OCI-LY7 (cell line): ENCODE results near the gene TICAM1. TPM values are rescaled to one million over a fixed set of nuclear protein-coding genes. Genes with fewer than 3 reads are reported as not detected.
"Not testable (repeated sequence)": the region's sequence is repeated elsewhere in the genome, so short reads cannot be mapped to it uniquely, and the experiment has no call there.

ENCODE experiments used
- BruUV-seq: library from RNA; stranded (reverse); fragments of 400-500 nt; replicated peaks from 2 replicates; lab custom pipeline; 2021; lab: Mats Ljungman, UMichigan
- CTCF ChIA-PET: fragments of 300-600 bp; sonication (Branson Sonifier 250); formaldehyde crosslinking; loops from one replicate; lab custom pipeline; 2022; ENCODE audit warnings: antibody characterized with exemption; ENCODE audit not compliant: unreplicated experiment; lab: Charles Lee
- POLR2A ChIA-PET: fragments of 300-600 bp; sonication (Branson Sonifier 250); formaldehyde crosslinking; loops from one replicate; lab custom pipeline; 2022; ENCODE audit warnings: antibody characterized with exemption; lab: Charles Lee
- DNase-seq: peaks from one replicate; pipeline ENCODE4 v3.0.0-alpha.2; 2015; ENCODE audit warnings: low spot score
- H2AFZ ChIP-seq: fragments of 200-600 bp; sonication (generic), shearing (Covaris generic); 2 replicates; pipeline ENCODE4 v1.6.1; 2014; ENCODE audit warnings: mild to moderate bottlenecking, antibody characterized with exemption, low read length, moderate library complexity
- H3K27ac ChIP-seq: fragments of 200-600 bp; sonication (generic); 2 replicates; pipeline ENCODE4 v1.5.1; 2014; ENCODE audit warnings: mixed run types, low read depth, mild to moderate bottlenecking, moderate library complexity, low read length, inconsistent platforms; ENCODE audit not compliant: poor library complexity, severe bottlenecking
- H3K36me3 ChIP-seq: fragments of 200-600 bp; sonication (generic); 2 replicates; pipeline ENCODE4 v1.6.1; 2014; ENCODE audit warnings: mild to moderate bottlenecking, antibody characterized with exemption, low read length, moderate library complexity, mixed read lengths; ENCODE audit not compliant: insufficient read depth
- H3K4me1 ChIP-seq: fragments of 200-600 bp; sonication (generic); 2 replicates; pipeline ENCODE4 v1.5.1; 2014; ENCODE audit warnings: mild to moderate bottlenecking, low read length; ENCODE audit not compliant: insufficient read depth, poor library complexity, severe bottlenecking
- H3K4me2 ChIP-seq: fragments of 200-600 bp; sonication (generic); 2 replicates; pipeline ENCODE4 v1.6.1; 2014; ENCODE audit warnings: mild to moderate bottlenecking, low read length
- H3K4me3 ChIP-seq: fragments of 200-600 bp; sonication (generic); 2 replicates; pipeline ENCODE4 v1.5.1; 2014; ENCODE audit warnings: mild to moderate bottlenecking, low read depth, low read length; ENCODE audit not compliant: poor library complexity, severe bottlenecking
- H3K79me2 ChIP-seq: fragments of 200-600 bp; sonication (generic); 2 replicates; pipeline ENCODE4 v1.6.1; 2016; ENCODE audit warnings: low read depth, mild to moderate bottlenecking, low read length, moderate library complexity, mixed read lengths; ENCODE audit not compliant: insufficient read depth
- H3K9me2 ChIP-seq: fragments of 200-600 bp; sonication (generic); 2 replicates; pipeline ENCODE4 v1.6.1; 2016; ENCODE audit warnings: mild to moderate bottlenecking, low read length, mixed read lengths; ENCODE audit not compliant: insufficient read depth
- H3K9me3 ChIP-seq: fragments of 200-600 bp; sonication (generic); 2 replicates; pipeline ENCODE4 v1.6.1; 2014; ENCODE audit warnings: mild to moderate bottlenecking, mixed run types, low read length, mixed read lengths
- H4K20me1 ChIP-seq: fragments of 200-600 bp; sonication (generic); 2 replicates; pipeline ENCODE4 v1.6.1; 2014; ENCODE audit warnings: mild to moderate bottlenecking, antibody characterized with exemption, low read length, moderate library complexity, mixed read lengths; ENCODE audit not compliant: insufficient read depth
- CTCF ChIP-seq: fragments of 200-600 bp; sonication (generic); conservative IDR thresholded peaks from 2 replicates; pipeline ENCODE4 v1.5.1; 2014; ENCODE audit warnings: mild to moderate bottlenecking, antibody characterized with exemption, low read length, moderate library complexity, mixed read lengths
- EZH2phosphoT487 ChIP-seq: fragments of 200-600 bp; sonication (generic); IDR thresholded peaks from 2 replicates; pipeline ENCODE4 v1.6.1; 2018; ENCODE audit warnings: low read depth, borderline replicate concordance, mild to moderate bottlenecking, mixed run types, antibody characterized with exemption, low read length, moderate library complexity, mixed read lengths
- intact Hi-C: fragments of 100-400 bp; cut with micrococcal nuclease; formaldehyde crosslinking; loops from one replicate; pipeline ENCODE4 v1.10.0; 2022; ENCODE audit not compliant: unreplicated experiment
- total RNA-seq, 2 experiments: library from RNA; depleted of rRNA in 1 of 2; stranded (reverse); fragments of >200 nt in 1 of 2; shearing (Covaris generic) in 1 of 2; gene quantifications; 2 replicates each; pipeline ENCODE4 v1.2.3, GENCODE V29; 2014 to 2022

TICAM1 gene
- total RNA-seq, 2 experiments from 2014 or later = 6.8 to 26.7 TPM

GRCh38 chr19:4830332-4830731 is 1.2 kb downstream of the TICAM1 start:
- BruUV-seq = no TSS peak
- Histone ChIP-seq H3K36me3 (peaks cover 16% of the 10 kb centered on the region), H3K79me2 (peaks cover 63% of the 10 kb centered on the region), H3K4me2 (peak overlapping the region; percentile 73), H3K9me2 (no peaks in the 10 kb centered on the region), H3K4me3 (peak overlapping the region; percentile 76), H2AFZ (no peak overlapping the region), H3K27ac (peak overlapping the region; percentile 77), H3K9me3 (no peaks in the 10 kb centered on the region), H4K20me1 (no peaks in the 10 kb centered on the region), H3K4me1 (peaks cover 46% of the 10 kb centered on the region)
- ChIA-PET POLR2A (interaction anchor here (1.7 kb wide), 1 partner anchor 19 kb away, joined by 7 read pairs; no protein-coding TSS in a partner anchor), CTCF (no interaction called here)
- intact Hi-C loops = no loop called here
- TF ChIP-seq EZH2phosphoT487 = no peak
- TF ChIP-seq CTCF = no peak
- DNase-seq = no peak

DNA sequence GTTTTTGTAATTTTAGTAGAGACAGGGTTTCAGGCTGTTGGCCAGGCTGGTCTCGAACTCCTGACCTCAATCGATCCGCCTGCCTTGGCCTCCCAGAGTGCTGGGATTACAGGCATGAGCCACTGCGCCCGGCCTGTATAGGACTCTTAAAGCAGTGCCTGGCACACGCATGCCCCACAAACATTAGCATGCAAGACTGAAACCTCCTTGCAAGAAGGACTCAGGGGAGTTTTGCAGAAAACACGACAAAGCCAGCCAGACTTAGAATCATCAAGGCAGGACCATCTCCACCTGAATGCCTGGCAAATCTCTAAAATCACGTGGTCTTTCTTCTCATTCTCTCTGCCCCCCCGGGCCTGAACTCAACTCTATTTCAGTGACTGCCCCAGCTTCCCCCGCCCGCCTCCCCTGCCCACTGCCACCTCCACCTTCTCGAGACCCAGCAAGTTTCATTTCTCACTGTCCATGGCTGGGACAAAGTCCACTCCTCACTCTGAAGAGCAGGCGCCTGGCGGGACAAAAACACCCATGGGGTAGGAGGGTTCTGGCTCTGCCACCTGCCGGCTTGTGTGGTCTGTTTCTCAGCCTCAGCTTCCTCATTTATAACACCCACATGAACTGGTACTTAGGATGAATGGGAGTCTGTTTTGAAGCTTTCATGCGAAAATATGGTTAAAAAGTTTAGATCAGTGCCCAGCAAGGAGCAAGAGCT is 2.4 kb downstream of the TICAM1 start:
- Histone ChIP-seq H3K4me2 (peak overlapping the region; percentile 73), H3K4me3 (peak overlapping the region; percentile 76), H3K9me2 (no peaks in the 10 kb centered on the region), H4K20me1 (no peaks in the 10 kb centered on the region), H3K36me3 (peaks cover 27% of the 10 kb centered on the region), H3K27ac (peak overlapping the region; percentile 77), H3K9me3 (no peaks in the 10 kb centered on the region), H3K4me1 (peaks cover 46% of the 10 kb centered on the region), H3K79me2 (peaks cover 75% of the 10 kb centered on the region), H2AFZ (peak overlapping the region; percentile 14; the same call in 1 of the 2 replicates)
- ChIA-PET CTCF (interaction anchor here (1.1 kb wide), 1 partner anchor 19 kb away, joined by 4 read pairs; no protein-coding TSS in a partner anchor), POLR2A (interaction anchor here (0.6 to 0.7 kb wide), 3 partner anchors 43 to 1130 kb away, joined by 4 to 6 read pairs (median 5); no protein-coding TSS in a partner anchor)
- peak; percentile 72 for TF ChIP-seq CTCF
- no peak for TF ChIP-seq EZH2phosphoT487
- peak; percentile 81 for DNase-seq
- no TSS peak for BruUV-seq
- intact Hi-C loops = loop anchor here (1.0 kb wide), 1 partner anchor 18 kb away; no protein-coding TSS in a partner anchor

GRCh38 chr19:4823577-4823976 is 7.9 kb downstream of the TICAM1 start:
- POLR2A ChIA-PET = interaction anchor here (0.7 kb wide), 2 partner anchors 10 to 94 kb away, joined by 3 to 4 read pairs; no protein-coding TSS in a partner anchor
- Histone ChIP-seq H3K9me2 (no peaks in the 10 kb centered on the region), H3K4me2 (no peak overlapping the region), H4K20me1 (no peaks in the 10 kb centered on the region), H3K4me1 (peaks cover 11% of the 10 kb centered on the region), H3K4me3 (no peak overlapping the region), H3K27ac (no peak overlapping the region), H3K79me2 (peaks cover 67% of the 10 kb centered on the region), H3K36me3 (peaks cover 60% of the 10 kb centered on the region), H2AFZ (no peak overlapping the region), H3K9me3 (no peaks in the 10 kb centered on the region)
- TF ChIP-seq EZH2phosphoT487 (no peak), CTCF (no peak)
- intact Hi-C loops = no loop called here
- no peak for DNase-seq
- CTCF ChIA-PET = no interaction called here
- no TSS peak for BruUV-seq

DNA sequence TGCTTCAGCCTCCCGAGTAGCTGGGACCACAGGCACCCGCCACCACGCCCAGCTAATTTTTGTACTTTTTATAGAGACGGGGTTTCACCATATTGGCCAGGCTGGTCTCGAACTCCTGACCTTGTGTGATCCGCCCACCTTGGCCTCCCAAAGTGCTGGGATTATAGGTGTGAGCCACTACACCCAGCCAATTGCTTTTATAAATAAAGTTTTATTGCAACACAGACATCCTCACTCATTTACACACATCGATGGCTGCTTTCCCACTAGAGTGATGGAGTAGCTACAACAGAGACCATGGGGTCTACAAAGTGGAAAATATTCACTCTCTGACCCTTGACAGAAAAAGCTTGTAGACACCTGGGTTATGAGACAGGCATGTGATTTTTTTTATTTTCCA is 9.2 kb downstream of the TICAM1 start:
- CTCF ChIA-PET, H2AFZ ChIP-seq, H3K4me3 ChIP-seq, H3K27ac ChIP-seq, H4K20me1 ChIP-seq, intact Hi-C loops, H3K4me1 ChIP-seq, H3K9me2 ChIP-seq, H3K4me2 ChIP-seq, DNase-seq, H3K9me3 ChIP-seq, BruUV-seq: not testable (repeated sequence)
- Histone ChIP-seq H3K36me3 (peaks cover 65% of the 10 kb centered on the region), H3K79me2 (peaks cover 55% of the 10 kb centered on the region)
- POLR2A ChIA-PET = interaction anchor here (1.0 kb wide), 1 partner anchor 18 kb away, joined by 4 read pairs; no protein-coding TSS in a partner anchor
